Subcutaneous adipose tissue (tissue), 4 donors: Measurements from ENCODE around the gene HASPIN. TPM values are rescaled to one million over a fixed set of nuclear protein-coding genes. Genes with fewer than 3 reads are reported as not detected.

Experiments
- CTCF ChIP-seq: fragments of 450-650 bp; IDR thresholded peaks from one replicate; pipeline ENCODE4 v1.5.1; 2016; ENCODE audit warnings: low read depth, mild to moderate bottlenecking, control low read depth, antibody characterized with exemption, moderate library complexity
- total RNA-seq, 4 donors: library from RNA; depleted of rRNA; stranded (reverse); fragments of >200 nt; gene quantifications; one replicate each; pipeline ENCODE4 v1.1.0, GENCODE V29; 2016

HASPIN gene
- total RNA-seq, 4 donors from 2014 or later = 0.33 to 0.44 (median 0.34) TPM; not detected in 1

DNA sequence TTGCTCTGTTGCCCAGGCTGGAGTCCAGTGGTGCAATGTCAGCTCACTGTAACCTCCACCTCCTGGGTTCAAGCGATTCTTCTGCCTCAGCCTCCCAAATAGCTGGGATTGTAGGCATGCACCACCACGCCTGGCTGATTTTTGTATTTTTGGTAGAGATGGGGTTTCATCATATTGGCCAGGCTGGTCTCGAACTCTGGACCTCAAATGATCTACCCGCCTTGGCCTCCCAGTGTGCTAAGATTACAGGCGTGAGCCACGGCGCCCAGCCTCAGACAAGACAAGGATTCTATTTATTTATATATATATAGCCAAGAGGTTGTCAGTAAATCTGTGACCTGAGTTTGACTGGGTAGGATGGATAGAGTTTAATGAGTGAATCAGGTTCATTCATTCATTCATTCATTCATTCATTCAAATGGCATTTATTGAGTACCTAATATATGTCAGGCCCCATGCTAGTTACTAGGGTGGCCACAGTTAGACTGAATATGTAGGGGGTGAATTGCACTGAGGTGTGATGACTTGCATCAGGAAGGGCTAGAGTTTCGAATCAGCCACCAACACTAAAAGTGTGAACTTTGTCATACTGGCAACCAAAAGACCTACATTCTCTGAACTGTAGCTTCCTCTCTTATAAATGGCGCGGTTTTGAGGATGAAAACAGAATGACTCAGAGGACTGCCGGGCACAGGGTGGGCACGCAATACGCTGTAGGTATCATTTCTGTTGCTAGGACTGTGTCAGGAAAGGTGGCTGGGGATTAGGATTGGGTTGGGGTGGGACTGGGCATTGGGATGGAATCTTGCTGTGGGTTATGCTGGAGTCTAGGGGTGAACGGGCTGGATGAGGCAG is 39.4 kb downstream of the HASPIN start:
- TF ChIP-seq CTCF = no peak

GRCh38 chr17:3763777-3764170 is 40.1 kb downstream of the HASPIN start:
- no peak for TF ChIP-seq CTCF

- TF ChIP-seq CTCF = no peak
Measured at GRCh38 chr17:3765981-3766380, 42.3 kb downstream of the HASPIN start.

DNA sequence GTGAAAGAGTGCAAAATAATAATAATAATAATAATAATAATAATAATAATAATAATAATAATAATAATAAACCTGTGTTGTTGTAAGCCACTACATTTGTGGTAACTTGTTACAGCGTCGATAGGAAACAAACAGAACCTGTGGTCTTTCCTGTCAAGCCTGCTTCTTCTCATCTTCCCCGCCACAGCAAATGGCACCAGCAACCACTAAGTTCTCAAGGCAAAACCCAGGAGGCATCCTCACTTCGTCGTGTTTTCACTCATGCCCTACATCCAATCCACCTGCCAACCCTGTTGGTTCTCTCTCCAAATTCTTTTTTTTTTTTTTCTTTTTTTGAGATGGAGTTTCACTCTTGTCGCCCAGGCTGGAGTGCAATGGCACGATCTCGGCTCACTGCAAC is 43.1 kb downstream of the HASPIN start:
- TF ChIP-seq CTCF = no peak

GRCh38 chr17:3768341-3768740 is 44.6 kb downstream of the HASPIN start:
- TF ChIP-seq CTCF = no peak

DNA sequence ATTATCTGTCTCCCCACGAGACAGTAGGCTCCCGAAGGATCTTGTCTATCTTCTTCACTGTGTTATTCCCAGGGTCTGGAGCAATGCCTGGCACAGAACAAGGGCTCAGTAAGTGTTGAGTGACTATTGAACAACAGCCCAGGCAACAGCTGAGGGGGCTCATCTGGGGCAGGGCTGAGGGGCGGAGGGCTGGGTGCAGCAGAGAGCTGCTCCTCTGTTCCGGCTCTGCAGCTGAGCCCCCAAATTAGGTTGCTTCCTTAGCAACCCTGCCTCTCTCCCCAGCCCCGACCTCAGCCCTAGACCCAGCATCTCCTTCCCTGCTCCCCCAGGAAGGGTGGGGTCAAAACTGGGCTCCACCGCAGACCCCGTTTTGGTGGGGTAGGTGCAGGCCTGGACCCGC is 45.1 kb downstream of the HASPIN start:
- TF ChIP-seq CTCF = no peak

DNA sequence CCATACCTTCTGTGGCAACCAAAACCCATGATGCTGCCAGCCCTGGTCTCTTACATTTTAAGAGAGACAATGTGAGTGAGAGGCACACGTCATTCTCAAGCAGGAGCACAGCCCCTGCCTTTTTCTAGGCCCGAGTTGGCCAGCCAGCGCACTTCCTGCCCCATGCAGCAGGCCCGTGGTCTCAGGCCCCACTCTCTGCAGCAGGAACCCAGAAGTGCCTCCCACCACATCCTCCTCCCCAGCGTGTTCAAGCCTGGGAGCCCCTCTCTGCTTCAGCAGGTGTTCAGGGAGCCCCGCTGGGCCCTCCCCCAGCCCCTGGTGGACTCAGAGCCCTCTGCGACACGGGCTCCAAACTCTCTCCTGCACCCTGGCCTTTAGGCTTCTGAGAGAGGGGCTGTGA is 46.8 kb downstream of the HASPIN start:
- TF ChIP-seq CTCF = no peak
